ENCODE results near the gene SEPTIN10.
A peak's percentile ranks its signal among the peaks of the same experiment; 100 is the strongest.

The SEPTIN10 gene

GRCh38 chr2:109523121-109523520 is 90.6 kb downstream of the SEPTIN10 start:
- no peak for DNase-seq (ENCODE audit: low read depth)

GRCh38 chr2:109522063-109522374 is 91.7 kb downstream of the SEPTIN10 start:
- DNase-seq (ENCODE audit: low read depth): no peak

DNA sequence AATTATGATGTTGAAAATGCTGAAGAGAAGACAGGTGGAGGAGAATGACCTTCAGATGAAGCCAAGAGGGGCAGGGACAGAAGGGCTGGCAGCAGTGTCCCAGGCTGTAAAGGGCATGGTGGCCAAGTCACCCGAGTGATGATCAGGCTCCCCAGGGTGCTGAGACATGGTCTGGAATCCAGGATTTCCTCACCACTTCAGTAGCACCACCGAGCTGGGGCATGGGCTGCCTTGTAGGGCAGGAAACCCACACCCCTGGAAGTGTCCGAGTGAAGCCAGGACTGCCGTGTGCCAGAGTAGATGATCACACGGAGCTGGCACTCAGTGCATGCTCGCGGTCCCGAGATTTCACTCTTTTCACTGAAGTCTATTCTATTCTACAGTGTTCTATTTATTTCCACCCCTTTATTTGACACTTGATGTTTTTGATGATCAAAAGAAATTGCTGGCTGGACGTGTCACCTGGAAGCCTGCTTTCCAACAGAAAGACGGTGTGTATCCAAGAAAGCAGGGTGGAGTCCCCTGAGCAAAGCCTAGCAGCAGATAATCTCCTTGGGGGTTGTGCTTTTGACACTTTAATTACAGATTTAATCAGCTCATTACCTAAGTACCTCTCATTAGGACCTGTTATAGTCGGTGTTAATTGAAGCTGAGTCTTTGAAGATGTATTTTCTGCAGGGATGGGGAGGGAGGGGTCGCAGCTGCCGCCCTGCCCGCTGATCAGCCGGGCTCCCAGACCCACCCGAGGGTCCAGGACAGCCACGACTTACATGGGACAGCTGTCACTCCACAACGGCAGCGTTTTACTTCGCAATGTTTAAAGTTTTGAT is 92.3 kb downstream of the SEPTIN10 start:
- no peak for DNase-seq (ENCODE audit: low read depth)

DNA sequence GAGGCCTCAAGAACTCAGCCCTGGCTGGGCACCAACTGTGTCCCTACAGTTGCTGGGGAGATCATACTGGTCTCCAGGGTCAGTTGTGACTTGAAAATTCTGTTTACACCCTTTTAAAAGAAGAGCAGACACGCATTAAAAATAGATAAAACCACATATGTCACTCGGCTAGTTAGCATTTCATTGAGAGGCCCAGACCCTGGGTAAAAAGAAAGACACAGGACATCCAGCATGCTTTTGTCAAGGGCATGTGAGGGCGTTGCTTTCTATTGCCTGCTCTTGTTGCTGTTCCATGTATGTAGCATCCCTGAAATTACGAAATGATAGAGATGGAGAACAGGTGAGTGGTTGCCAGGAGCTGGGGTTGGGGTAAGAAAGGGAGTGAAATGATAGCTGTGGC is 94.3 kb downstream of the SEPTIN10 start:
- no peak for DNase-seq (ENCODE audit: low read depth)

DNA sequence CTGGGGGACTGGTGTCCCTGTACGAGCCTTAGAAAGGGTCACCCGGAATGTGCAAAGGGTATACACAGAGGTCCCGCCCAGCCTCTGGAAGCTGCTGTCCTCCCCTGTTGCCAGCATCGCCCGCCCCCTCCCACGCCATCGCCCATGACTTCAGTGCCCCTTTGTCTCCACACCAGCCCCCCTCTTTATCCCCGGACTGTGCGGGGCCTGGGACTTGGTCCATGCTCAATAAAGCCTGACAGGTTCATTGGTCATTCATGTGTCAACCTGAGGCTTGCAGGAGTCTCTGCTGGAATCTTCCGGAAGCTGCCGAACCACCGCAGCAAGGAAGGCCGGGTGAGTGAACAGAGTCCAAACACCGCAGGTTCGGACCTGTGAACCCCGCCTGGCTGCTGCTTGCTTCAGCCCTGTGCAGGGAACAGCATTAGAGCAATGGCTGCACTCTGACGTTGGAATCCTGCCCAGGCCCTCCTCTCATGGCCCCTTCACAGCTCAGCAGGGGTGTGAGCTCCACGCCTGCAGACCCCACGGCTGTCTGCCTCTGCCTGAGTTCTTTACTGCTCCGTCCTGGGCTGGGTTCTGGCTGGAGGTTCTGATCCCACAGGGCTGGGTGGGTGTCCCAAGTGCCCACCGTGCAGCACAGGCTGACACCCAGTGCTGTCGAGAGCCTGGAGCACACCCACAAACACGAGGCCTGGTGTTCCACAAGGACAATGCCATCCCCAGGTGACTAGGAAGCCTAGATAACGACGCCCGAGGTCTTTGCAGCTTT is 96.5 kb downstream of the SEPTIN10 start:
- DNase-seq (ENCODE audit: low read depth): no peak

GRCh38 chr2:109516445-109517117 is 97.2 kb downstream of the SEPTIN10 start:
- DNase-seq (ENCODE audit: low read depth): no peak

DNA sequence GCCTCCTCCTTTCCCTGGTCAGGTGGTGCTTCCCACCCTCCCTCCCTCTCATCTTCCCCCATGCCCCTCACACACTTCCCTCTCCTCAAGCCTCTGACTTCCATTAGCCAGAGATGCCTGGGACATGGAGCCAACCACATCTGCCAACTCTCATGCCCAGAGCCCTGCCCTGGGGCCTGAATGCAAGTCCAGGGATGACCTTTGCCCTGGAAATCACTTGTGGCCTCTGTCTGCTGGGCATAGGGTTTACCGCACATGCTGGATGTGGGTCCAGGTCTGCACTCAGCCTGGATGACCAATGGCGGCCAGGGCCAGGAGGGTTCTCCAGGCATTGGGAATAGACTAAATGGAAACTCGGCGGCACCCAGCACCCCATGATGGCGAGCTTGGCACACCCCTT is 98.9 kb downstream of the SEPTIN10 start:
- no peak for DNase-seq (ENCODE audit: low read depth)

DNA sequence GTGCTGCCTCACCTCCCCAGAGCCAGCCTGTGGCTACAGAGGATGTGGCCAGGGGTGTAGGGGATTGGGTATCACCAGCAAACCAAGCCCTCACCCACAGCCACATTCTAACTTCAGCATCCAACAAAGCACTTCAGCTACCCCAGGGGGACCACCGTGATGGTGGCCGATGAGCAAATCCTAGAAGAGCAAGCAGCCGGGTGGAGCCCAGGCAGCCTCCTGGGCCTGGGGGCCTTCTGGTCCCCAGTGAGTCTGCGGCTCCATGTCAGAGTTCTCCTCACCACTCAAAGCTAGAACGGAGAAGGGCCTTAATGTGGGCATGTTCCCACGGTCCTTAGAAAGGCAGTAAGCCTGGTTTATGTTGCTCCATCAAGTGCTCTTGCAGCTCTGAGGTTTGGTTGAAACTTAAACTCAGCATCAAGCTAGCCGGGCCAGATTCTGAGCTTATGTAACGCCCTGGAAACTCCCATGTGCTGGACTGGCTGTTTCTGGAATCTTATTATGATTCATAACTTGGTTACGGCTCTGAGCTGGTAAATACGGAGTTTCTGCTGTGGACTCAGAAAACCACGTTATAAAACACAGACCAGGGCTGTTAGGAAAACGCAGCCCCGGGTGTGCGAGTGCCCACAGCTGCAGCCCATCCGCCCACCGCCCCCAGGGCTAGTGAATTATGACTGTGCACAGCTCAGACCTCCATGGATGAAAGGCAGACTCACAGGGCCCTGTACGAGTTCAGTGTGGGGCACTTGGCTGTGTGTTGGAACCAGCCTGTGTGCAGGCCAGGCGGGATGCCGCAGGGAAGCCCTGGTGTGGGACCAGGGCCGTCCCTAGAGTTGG is 99.8 kb downstream of the SEPTIN10 start:
- peak; percentile 62 for DNase-seq (ENCODE audit: low read depth)

GRCh38 chr2:109513230-109513629 is 100.5 kb downstream of the SEPTIN10 start:
- no peak for DNase-seq (ENCODE audit: low read depth)

DNA sequence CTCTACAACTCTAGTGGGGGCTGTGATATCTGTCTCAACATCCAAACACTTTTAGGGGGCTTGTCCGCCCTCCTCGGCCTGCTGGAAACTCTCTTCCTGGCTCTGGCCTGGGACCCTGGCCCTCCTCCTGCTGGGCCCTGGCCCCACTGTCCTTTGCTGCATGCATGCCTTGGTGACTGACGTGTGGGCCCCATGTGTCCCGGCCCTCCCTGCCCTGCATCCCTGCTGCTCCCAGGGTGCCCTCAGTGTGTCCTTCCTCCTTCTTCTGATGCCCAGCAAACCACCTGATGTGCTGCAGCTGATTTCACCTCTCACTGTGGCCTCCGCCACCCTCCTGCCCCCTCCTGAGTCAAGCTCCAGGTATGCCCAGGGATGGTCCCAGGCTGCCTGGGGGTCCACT is 101.7 kb downstream of the SEPTIN10 start:
- DNase-seq (ENCODE audit: low read depth): no peak

DNA sequence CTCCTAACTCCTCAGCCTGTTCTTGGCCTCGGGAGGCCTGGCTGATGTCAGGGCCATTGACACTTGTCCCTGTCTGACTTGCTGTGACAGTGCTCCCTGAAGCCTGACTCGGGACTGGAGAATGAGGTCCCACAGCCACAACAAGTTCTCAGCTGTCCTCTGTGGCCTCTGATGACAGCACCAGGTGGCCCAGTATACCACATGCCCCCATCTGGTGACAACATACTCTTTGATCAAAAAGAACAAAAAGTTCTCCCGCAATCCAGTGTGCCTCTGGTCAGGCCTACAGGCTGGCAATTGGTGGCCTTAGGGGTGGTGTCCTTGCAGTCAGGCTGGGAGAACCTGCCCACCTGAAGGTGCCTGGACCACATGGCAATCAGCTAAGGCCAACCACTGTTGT is 102.6 kb downstream of the SEPTIN10 start:
- no peak for DNase-seq (ENCODE audit: low read depth)

- DNase-seq (ENCODE audit: low read depth): peak; percentile 37
These were observed 103.4 kb downstream of the SEPTIN10 start for GRCh38 chr2:109510136-109511028.

DNA sequence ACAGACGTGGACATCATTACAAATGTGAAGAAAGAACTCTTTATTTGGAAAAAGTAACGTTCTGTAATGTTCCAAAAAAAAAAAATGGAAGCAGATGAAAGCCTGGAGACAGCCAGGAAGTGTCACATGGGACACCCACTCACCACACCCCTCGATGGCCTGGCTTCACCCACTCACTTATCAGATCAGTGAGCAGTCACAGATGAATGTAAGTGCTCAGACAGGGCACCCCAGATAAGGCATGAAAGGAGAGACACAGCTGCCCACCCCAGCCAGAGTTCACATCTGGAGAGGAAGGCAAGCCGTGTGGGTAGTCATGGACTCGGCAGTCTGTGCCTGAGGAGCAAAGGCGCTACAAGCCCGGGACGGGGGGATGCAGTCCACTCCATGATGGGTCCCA is 105.2 kb downstream of the SEPTIN10 start:
- no peak for DNase-seq (ENCODE audit: low read depth)

GRCh38 chr2:109507828-109508227 is 105.9 kb downstream of the SEPTIN10 start:
- no peak for DNase-seq (ENCODE audit: low read depth)

DNA sequence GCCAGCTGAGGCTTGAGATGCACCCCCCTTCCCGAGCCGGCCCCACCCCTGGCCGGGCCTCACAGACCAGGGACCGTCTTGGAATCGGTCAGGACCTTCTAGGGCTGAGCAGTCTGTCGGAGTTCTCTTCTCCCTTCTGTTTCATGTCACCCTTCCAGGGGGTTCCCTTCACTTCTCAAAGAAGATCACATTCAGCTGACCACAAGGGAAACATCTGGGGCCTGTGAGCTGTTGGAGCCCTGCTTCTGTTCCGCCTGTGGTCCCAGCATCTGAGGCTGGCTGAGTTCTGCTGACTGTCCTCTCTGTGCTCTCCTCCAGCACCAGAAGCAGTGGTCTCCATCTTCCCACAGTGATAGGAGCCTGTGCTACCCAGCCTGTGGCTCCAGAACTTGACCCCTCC is 106.5 kb downstream of the SEPTIN10 start:
- DNase-seq (ENCODE audit: low read depth): no peak

- DNase-seq (ENCODE audit: low read depth): no peak
These were observed 110.6 kb downstream of the SEPTIN10 start for GRCh38 chr2:109503191-109503590.

DNA sequence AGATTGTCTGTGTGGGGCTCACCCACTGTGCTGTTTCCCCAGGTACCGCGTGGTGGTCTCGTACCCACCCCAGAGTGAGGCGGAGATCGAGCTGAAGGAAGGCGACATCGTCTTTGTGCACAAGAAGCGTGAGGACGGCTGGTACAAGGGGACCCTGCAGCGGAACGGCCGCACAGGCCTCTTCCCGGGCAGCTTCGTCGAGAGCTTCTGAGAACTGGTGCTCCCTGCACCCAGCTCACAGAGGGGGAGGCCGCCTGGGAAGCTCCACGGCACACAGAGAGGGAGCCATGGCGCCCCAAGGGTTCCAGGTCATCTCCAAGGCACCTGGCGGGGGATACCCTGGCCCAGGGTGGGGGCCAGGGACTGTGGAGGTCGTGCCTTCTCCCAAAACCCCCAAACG is 112.3 kb downstream of the SEPTIN10 start:
- DNase-seq (ENCODE audit: low read depth): no peak

DNA sequence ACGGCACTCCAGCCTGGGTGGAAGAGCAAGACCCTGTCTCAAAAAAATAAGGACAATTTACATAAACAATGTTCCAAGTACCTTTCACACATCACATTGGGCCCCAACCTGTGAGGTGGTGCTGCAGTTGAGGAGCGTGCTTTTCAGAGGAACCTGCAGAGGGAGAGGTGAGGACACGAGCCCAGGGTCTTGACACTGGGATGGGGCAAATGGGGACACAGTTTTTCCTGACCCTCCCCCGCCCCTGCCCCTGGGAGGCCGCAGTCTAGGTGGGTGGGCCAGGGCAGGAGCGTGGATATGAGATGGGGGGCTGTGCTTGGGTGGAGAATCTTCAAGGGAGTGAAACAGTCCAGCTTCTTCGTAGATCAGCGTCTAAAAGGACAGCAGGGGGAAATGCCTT is 112.9 kb downstream of the SEPTIN10 start:
- no peak for DNase-seq (ENCODE audit: low read depth)

DNA sequence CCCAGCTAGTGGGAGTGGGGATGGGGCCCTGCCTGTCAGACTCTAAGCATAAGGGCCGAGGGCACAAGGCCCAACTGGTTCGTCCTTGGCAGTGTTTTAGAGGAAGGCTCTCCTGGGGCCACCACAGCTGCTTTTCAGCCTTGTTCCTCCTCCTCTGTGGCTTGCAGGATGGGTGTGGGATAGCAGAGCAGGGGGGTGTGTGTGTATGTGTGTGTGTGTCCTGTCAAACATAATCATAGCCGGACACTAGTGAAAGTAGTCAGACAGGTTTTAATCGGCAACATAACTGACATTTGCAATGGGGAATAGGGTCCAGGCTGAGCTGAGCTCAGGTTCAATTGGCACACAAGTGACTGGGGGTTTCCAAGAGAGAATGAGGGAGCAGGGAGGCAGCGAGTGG is 114.2 kb downstream of the SEPTIN10 start:
- no peak for DNase-seq (ENCODE audit: low read depth)

DNA sequence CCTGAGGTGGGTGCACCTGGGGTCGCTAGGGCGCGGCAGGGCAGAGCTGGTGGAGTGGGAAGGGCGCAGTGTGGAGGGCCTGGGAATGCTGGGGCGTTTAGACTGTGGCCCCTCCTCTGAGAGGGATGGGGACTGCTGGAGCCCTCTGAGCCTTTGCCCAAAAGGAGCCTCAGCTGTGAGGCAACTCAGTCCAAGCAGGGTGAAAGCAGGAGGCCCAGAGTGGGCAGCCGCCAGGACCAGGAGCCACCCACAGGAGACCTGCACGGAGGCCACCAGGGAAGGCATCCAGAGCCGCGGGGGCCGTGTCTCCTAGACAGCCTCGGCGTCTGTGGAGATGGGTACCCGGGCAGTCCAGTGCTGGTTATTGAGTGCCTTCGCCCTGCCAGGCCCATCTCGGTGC is 114.9 kb downstream of the SEPTIN10 start:
- no peak for DNase-seq (ENCODE audit: low read depth)

All from HS-5 (cell line).